HG02623 (cell line): Measurements from ENCODE around the gene COPS9.

Experiments
- ATAC-seq: cut with Tn5 transposase; IDR thresholded peaks from one replicate; pipeline ENCODE4 v1.9.1; 2021; ENCODE audit warnings: moderate library complexity; ENCODE audit not compliant: unreplicated experiment

Gene COPS9

DNA sequence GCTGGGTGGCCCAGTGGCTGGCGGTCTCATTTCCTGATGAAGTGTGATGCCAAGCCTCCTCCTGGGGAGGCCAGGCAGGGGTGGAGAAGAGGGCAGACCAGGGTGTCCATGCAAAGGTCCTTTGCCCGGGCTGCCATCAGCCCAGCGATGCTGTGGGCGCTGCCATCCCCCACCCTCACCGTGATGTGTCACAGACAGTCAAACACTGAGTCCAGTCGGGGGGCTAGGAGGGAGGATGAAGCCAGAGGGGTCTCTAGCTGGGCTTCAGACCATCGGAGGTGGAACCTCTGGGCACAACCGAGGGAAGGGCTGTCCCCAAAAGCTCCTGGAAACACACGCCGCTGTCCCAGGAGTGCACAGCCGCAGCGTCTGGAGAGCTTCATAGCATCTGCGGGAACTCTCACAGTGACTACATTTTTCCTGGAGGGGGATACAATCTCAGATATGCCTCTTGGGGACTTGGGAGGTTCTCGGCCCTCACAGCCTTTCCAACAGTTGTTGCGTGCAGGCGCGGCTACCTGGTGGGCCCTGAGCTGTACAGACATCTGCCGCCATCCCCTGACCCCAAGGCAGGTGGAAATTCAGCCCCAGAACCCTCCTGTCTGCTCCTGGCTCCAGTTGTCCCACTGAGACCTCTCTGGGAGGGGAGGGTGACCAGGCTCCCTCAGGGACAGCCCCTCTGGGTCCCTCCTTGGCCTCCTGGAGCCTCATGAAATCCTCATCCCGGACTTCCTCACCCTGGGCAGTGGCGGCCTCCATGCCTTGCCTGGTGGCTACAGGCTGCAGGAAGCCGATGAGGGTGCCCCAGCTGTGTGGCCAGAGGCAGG lies 30.9 kb upstream of the COPS9 start:
- no peak for ATAC-seq

DNA sequence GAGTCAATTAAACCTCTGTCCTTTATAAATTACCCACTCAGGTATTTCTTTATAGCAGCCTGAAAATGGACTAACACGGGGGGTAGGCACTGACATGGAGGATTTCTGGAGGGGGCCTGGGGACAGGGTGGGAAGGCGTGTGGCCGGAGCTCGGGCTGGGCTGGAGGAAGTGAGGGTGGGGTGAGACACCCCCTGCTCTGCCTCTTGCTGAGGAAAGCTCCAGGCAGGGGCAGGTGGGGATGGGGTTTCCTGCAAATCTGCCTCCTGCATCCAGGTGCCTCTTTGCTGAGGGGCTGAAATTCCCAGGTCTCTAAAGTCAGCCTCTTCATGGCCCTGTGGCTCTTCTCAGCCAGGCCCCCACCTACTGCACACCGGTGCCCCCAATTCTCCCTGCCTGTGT lies 30.1 kb upstream of the COPS9 start:
- ATAC-seq = no peak

- ATAC-seq = no peak
Measured at GRCh38 chr2:240165661-240166060, 29.6 kb upstream of the COPS9 start.

DNA sequence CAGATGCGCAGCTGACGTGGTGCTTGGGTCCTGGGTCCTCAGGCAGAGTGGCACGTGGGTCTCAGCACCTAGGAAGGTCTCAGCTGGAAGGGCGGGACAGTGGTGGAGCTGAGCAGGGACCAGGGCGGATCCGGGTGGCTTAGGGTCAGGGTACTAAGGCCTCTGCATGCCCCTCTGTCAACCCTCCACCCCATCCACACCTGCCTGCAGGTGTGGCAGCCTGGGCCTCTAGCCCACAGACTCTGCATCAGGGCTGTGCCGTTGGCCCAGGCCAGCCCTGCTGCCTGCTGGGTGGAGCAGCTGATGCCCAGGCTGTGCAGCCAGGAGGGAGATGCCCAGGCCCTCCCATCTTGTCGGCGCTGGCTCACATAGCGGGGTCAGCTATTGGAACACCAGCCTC lies 28.9 kb upstream of the COPS9 start:
- ATAC-seq = no peak

DNA sequence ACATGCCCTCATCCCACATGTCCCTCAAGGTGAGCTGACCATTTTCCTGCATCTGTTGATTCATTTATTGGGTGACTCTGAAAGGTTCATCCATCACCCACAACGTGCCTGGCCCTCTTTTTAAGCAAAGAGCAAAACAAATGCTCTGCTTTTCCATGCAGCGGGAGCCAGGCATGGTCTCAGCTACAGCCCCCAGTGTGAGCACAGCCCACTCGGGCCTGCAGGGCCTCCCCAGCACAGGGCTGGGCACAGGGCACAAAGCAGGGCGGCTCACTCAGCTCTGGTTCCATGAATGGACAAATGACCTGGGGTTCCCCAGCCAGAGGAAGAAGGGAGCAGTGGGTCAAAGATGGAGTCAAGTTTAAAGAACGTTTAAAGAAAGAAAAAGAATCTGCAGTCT lies 28.5 kb upstream of the COPS9 start:
- ATAC-seq = no peak

- ATAC-seq = no peak
Measured at GRCh38 chr2:240163844-240164574, 27.9 kb upstream of the COPS9 start.

- ATAC-seq = no peak
Measured at GRCh38 chr2:240162939-240163714, 27.0 kb upstream of the COPS9 start.

DNA sequence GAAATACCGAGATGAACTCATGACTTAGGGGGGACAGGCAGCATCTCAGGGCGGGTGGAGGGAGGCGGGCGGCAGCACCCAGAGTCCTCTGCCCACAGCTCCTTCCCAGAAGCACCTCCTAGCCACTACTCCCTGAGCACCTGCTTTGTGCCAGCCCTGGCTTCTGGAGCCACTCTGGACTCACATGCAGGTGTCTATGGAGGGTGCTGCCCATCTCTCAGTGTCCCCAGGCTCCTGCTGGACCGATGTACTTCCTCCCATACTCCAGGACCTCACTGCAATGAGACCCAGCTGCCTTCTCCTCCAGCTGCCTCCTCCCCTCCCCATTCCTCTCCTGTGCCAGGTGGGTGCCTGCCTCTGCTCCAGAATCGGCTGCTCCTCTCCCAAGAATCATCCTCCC lies 26.4 kb upstream of the COPS9 start:
- no peak for ATAC-seq

- no peak for ATAC-seq
Measured at GRCh38 chr2:240162032-240162431, 25.9 kb upstream of the COPS9 start.

GRCh38 chr2:240161087-240161750 lies 25.1 kb upstream of the COPS9 start:
- no peak for ATAC-seq

DNA sequence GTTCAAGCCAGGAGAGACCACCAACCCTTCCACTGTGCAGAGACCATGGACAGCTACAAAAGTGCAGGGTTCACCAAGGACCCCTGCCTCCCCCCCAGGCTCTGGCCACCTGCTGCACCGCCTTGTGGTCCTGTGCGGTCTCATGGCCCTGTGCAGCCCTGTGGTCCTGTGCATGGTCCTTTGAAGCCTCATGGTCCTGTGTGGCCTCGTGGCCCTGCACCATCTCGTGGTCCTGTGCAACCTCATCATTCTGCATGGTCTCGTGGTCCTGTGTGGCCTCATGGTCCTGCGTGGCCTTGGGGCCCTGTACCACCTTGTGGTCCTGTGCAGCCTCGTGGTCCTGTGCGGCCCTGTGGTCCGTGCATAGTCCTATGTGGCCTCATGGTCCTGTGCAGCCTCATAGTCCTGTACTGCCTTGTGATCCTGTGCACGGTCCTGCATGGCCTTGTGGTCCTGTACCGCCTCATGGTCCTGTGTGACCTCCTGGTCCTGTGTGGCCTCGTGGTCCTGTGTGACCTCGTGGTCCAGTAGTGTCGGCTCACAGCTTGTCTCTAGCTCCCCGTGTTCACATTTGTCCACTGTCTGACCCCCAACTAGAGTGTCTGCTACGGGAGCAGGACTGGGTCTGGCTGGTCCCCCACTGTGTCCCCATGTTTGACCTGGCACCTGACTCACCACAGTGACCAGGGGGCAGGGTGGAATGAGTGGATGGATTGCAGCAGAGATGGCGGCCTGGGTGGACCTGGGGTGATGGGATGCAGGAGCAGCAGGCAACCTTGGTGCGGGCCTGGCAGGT lies 24.4 kb upstream of the COPS9 start:
- no peak for ATAC-seq

GRCh38 chr2:240159251-240159839 lies 23.2 kb upstream of the COPS9 start:
- ATAC-seq = no peak

DNA sequence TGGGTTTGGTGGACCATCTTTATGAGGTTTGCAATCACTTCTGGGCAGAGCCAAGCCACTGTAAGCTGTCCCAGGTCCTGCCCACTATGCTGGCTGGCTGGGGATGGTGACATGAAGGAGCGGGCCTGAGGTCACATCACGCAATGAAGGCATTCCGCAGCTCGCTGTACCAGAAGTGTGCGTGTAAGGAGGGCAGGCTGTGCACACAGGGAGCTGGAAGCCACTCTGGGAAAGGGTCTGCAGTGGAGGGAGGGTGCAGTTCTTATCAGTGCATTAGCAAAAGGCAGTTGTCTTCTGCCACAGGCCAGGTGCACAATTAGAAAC lies 21.0 kb upstream of the COPS9 start:
- no peak for ATAC-seq

GRCh38 chr2:240156435-240157146 lies 20.5 kb upstream of the COPS9 start:
- ATAC-seq = no peak

- ATAC-seq = no peak
Measured at GRCh38 chr2:240155745-240156390, 19.8 kb upstream of the COPS9 start.

DNA sequence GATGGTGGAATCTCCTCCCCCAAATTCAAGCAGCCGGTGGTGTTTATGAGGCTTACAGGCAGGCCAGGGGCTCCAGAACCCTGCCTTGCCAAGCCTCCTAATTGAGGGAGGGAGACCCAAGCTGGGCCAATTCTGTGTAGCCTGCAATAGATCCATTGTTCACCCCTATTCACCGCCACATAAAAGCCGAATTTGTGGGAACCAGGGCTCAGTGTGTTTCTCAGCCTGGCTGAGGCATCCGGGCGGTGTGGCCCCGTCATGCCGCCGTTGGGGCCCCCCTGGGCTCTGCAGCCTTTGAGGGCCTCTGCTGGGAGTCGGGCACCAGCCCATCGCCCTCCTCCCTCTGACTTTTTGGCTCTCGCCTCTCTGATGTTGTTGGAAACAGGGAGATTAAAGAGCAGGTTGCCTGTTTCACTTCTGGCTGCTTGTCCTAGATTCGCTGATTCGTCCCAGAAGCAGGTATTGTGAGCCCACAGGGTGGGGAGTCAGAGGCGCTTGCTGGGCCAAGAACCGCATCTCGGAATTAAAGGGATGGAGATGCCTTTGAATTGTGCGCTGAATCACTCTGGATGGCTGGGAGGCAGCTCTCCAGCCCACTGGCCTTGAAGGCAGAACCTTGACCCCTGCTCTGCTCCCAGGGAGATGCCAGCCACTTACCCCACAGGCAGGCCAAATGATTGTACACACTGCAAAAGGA lies 19.1 kb upstream of the COPS9 start:
- no peak for ATAC-seq

GRCh38 chr2:240154606-240155005 lies 18.5 kb upstream of the COPS9 start:
- no peak for ATAC-seq

GRCh38 chr2:240153418-240153817 lies 17.3 kb upstream of the COPS9 start:
- ATAC-seq = no peak
